Measurements from ENCODE around the gene DLG2.
"Not testable (repeated sequence)": the region's sequence is repeated elsewhere in the genome, so short reads cannot be mapped to it uniquely, and the experiment has no call there.

Gene DLG2

DNA sequence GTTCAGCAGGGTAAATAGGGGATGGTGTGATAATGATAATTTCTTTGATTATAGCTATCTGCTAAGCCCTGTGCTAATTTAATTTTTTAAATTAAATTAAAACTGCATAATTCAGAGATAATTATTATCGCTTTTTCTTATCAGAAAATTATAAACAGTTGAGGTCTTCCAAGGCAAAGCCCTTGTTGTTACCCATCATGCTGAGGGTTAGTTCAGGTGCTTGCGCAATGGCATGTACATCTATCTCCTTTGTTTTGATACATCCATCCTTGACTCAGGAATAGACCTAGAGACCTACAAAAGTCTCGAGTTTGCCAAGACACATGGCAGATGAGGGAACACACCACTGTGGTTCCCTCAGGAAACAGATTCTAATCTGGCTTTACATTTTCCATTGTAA is 737.6 kb downstream of the DLG2 start:
- DNase-seq: no peak

DNA sequence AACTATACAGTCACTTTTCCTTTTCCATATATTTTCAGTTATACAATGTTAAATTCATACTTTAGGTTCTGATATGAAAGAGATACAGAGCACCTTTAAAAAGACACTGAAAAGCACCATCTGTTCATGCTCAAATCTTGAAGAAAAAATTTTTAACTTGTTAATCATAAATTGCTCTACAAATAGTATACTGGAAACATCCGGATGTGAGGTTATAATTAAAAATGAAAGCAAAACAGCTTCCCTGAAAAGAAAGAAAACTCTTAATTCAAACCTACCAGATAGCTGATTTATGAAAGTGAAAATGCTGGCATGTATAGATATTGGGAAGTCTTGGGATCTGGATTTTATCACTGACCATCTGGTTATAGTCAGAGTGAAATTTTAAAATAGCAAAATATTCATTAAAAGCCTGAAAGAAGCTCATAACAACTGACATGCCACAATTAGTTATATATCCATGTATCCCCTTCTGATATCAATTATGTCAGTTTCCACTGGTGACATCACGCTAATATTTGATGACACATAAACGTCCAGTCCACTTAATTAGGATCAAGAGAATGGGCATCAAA is 740.0 kb downstream of the DLG2 start:
- no peak for DNase-seq

DNA sequence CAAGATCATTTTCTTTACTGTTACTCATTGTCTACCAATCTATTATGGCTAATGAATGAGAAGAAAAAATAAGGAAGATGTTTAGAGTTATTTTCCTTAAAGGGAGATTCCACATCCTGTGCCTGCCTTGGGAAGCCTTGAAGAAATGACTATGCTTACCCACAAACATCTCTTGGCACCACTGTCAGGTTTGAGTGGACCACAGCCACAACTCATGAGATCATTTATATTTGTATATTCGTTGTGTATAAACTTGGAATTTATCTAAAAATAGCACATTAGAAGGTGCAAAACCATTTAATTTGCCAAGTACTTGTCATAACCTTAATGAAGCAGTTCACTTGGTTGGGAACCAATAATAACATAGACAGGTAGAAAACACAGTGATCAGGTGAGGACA is 740.8 kb downstream of the DLG2 start:
- DNase-seq: no peak

DNA sequence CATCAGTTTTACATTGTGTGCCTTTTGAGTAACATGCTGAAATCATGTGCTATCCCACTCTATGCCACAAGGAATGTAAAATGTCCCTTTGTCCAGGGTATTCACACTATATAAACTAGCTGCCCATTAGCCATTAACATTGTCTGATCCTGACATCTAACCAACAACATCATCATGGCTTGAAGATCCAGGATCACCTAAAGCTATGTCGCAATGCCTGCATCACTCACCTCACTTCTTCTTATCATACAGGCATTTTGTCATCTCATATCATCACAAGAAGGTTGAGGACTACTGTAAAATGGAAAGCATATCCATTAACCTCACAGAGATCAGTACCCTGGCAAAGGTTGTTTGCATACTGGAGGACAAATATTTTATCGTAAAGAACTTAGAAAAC is 742.3 kb downstream of the DLG2 start:
- DNase-seq: no peak

DNA sequence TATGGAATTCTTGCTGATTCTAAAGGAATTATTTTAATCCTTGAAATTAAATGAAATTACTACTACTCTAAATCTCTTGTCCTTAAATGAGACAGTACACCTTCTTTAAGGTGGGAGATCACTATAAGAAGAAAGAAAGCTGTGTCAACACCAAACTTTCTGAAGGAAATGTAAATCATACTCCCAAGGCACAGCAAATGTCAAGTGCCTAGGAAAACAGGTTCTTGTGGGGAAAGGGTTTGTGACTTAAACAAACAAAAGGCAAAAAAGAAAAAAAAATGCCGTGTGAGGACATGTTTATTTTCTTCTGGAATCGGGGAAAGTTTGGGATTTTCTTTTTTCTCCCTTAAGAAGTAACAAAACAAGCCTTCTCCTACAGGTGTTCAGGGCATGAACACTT is 745.1 kb downstream of the DLG2 start:
- no peak for DNase-seq

DNA sequence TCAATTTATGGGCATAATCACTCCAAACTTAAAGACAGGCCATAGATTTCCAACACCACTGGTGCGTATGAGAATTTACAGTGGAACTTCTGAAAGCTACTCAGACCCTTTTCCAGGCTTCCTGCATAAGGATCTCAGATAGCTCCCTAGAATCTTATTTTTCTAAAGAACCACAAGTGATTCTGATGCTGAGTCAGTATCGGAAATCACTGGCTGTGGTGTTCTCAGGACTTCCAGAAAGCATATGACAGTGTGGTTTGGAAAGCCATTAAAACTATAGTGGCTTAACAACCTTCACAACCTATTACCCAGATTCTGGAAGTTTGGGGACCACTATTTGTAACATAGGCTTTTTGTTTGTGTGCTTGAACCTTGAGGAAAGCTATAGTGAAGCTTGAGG is 756.0 kb downstream of the DLG2 start:
- DNase-seq: no peak

DNA sequence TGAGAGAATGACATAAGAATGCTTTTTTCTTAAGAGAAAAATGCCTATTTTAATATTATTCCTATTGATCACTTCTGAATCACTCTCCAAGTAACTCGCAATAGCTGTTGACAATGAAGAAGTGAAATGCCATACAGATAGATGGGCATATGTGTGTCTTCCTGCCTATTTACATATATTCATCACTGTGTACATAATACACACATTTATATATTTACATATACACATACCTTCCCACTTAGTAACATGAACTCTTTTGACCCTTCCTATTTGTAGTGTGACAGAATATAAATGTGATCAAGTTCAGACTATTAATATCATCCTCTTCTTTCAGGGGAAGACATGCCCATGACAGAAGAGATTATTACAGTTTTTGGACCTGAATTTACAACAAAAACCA is 756.7 kb downstream of the DLG2 start:
- DNase-seq: no peak

DNA sequence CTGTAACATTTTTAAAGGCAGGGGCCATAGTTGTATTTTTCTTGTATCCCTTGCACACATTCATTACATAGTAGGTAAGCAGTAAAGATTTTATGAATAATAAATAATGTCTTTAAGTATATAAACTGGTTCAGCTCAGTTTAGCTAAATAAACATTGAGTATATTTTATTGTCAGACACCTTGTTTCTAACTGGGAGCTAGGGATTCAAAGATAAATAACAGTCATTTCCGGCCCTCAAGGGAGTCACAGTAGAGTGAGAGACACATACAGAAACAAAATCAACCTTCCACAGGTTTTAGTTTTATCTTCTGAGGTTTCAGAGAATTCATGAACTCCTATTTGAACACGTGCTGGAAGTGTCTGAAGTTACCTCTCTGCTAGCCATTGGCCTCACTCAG is 760.2 kb downstream of the DLG2 start:
- DNase-seq: no peak

DNA sequence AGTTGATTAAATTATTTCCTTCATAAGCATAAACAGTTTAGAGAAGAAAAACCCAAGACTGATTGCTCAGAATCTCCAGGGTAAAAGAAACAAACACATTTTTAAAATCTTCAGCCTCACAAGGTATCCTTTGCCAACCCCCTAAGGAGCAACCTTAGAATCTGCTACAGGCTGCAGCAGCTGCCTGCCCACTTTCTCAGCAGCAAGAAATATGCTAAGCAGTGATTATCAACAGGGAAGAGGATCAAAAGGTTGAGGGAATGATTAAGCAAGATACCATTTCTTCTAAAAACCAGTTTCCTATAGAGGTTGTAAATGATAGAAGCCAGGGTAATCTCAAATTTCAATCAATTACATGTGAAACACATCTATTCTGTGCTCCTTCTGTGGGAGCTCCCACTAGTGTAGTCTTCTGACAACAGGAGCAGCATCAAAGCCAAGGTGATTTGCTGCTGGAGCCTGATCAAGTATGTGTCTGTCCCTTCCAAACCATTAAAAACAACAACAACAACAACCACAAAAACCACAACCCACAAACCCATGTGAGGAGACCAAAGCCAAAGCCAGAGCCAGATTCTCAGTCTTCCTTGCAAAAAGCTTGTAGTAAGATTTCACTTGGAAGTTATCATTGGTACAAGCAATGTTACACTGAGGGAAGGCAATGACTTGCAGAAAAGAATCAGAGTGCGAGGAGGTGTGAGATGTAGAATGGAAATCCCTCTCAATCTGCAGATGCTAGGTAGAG is 761.2 kb downstream of the DLG2 start:
- DNase-seq: no peak

DNA sequence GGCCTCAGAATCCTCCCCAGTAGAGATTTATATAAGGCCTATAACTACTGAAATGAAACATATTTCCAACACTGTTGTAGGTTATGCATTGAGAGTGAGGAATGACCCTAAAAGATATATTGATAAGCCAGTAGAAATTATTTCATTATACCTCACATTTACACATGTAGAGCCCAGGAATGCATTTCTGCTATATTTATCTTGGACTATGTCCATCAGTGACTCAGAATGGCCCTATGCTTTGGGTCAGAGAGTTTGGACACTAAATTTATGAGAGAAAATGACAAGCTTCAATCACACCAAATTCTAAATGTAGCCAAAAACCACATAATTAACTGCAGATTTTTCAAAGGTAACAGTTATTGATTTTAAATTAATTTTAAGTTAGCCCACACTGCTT is 761.9 kb downstream of the DLG2 start:
- DNase-seq: no peak

DNA sequence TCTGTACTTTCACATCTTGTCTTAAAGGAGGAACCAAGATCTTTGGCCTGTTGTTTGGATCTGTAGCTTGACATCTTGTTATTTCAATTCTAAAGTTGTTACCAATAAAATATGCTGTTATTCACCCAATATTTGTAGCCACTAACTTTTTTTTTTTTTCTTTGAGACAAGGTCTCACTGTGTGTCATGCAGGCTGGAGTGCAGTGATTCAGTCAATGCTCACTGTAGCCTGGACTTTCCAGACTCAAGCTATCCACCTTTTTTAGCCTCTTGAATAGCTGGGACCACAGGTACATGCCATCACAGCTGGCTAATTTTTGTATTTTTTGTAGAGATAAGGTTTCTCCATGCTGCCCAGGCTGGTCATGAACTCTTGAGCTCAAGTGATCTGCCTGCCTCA is 769.4 kb downstream of the DLG2 start:
- DNase-seq: no peak

DNA sequence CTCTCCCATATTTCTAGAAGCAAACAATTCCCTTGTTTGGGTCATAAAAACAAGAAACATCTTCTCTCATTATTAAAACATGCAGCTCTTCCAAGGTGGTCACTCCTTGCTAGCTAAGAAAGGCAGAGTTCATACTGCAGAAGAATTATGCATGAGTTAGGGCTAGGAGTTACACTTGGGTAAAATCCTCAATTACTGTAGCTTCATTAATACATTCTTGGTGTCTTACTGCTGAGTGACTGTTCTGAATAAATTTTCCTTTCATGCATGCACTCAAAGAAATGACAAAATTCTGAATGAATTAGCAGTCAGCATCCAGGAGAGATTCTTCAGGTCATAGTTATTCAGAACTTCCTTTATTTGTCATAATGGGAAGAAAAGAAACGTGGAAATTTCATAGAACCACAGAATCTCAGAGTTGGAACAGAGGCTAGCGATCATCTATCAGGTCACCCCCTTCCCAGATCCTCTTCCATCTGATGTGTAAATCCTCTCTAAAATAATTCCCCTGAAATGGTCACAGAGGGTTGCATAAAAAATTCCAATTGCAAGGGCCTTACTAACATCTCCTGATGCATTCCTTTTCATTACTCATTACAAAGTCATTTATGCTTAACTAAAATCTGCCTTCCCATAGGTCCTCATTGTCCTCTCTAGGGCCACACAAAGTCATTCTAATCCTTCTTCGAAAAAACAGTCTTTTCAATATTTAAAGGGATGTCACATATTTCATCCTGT is 771.5 kb downstream of the DLG2 start:
- DNase-seq: no peak

DNA sequence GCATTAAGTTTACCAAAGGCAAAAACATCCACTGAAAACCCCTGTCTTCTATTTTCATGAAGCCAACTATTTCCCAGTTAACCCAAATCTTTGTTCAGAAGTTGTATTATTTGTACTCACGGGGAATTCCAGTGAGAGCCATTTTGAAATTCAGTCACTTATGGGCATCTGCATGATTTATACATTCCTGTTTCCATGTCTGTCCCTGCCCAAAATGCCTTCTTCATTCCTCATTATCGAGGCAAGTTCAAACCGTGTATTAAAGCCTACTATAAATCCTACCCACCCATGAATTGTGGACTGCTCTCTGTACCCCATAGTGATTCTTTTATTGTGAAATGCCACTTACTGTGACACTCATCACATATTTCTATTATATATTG is 772.7 kb downstream of the DLG2 start:
- no peak for DNase-seq

DNA sequence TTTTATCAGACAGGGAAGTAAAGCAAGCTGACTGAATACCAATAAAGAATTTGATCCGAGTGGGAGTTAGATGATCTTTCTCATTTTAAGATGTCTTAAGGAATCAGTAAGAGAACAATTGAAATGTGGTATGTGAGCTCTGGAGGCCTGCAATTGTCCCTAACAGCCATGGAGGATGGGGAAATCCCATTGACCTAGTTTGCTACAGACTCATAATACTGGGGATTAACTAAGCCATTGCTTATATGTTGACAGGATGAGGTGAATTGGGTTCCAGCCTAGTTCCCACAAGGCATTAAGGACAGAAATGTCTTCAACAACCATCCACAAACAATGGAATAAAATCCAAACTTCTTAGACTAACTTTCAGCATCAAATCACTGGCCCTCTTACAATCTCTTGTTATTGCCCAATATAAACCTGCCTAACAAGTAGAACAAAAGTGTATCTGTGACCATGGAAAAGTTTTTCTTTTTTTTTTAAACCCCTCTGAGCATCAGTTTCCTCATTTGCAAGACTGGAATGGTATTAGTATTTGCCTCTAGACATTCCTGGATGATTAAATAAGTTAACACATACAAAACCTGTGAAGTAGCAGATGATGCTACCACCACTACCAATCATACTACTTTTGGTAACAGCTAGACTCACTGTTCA is 773.2 kb downstream of the DLG2 start:
- DNase-seq: no peak

DNA sequence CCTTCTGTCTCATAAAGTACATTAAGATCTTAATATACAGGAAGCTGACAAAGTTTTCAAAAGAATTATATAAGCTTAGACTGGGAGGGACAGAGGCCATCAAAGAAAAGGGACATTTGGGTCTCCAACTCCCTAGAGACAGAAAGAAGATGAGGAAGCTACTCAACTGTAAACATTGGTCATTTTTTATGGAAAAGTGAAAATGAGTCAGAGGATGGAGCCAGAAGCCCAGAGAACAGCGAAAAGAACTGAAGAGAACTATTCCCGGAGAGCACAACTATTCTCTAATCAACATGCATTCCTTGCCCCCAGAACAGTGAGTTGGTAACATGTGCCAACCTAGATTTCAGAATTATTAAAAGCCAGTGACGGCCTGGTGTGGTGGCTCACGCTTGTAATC is 779.3 kb downstream of the DLG2 start:
- DNase-seq: no peak

DNA sequence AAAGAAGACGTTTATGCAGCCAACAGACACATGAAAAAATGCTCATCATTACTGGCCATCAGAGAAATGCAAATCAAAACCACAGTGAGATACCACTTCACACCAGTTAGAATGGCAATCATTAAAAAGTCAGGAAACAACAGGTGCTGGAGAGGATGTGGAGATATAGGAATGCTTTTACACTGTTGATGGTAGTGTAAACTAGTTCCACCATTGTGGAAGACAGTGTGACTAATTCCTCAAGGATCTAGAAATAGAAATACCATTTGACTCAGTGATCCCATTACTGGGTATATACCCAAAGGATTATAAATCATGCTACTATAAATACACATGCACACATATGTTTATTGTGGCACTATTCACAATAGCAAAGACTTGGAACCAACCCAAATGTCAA is 786.9 kb downstream of the DLG2 start:
- not testable (repeated sequence) for DNase-seq

DNA sequence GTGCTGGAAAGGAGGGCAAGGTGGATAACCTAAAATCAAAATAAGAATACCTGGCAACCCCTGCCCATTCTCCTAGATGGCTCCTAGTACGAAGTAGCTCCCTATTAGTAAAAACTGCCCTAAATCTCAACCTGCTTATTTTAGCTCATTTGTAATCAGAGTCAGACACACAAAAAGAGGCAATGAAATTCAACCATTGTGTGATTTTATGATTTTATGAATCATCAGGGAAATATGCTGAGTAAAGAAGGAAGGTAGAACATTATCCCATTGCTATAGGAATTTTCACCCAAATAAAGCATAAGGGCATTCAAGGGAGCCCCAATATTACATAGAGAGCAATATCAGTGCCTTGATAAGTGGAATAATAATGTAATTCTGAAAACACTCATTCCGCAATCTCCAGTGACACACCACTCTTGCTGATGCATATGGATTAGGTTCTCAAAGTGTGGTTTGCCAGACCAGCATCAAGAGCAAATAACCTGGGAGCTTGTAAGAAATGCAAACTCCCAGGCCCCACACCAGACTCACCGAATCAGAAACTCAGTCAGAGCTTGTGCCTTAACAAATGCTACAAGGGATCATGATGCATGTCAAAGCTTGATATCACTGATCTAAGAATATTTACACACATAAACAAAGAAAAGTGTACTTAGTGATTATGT is 789.6 kb downstream of the DLG2 start:
- DNase-seq: no peak

DNA sequence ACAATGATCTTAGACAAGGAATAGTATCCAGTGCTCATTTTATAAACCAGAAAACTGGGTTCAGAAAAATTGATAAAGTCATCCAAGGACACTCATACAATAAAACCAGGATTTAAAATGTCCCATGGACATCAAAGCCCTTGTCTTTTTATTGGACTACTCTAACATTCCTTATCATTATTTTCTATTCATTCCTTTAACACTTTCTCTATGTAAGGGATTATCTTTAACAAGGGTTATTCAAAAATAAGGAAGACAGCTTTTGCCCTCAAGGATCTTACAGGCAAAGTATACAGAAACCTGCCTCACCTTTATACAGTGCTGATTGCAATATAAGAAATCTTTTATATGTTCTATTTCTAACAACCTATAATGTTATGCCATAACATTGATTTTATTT is 790.8 kb downstream of the DLG2 start:
- DNase-seq: no peak

DNA sequence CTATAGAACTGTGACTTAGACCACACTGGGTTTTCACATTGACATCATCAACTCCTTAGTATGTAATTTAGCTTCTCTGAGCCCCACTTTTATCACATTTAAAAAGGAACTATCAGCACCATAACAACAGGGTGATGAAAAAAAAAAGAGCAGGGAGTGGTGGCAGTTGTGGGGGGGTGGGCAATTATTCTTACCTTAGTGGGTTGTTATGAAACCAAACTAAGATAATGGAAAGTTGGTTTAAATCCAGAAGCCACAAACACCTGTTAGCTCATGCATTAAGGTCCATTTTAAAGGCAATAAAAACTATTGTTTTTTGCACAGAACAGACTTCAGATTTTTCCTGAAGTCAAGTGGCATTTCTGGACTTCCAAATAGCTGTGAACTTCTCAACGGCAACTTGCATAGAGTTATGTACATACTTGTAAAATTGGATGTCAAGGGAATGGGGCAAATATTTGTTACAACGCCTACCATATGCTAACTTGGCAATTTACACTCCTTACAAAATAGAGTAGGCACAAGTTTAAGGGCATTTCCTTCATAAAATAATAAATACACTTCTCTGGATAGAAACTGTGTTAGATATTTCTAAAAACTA is 793.6 kb downstream of the DLG2 start:
- no peak for DNase-seq

DNA sequence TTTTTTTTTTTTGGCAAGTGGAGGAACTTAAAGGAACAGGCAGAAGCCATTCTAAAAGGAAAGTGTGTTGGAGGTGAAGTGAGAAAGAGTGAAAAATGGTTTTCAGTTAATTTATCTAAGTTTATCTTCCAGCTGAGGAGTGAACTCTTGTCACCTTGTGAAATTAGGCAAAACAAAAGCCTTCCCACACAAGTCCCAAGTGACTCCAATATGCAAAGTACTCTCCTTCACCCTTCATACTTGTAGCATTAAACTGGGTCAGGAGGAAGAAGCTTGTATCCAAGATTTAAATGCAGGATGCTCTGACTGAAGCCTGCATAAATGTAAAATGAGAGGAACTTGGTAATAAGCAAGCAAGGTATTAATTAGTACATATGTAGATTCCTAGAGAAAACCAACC is 796.8 kb downstream of the DLG2 start:
- DNase-seq: no peak

DNA sequence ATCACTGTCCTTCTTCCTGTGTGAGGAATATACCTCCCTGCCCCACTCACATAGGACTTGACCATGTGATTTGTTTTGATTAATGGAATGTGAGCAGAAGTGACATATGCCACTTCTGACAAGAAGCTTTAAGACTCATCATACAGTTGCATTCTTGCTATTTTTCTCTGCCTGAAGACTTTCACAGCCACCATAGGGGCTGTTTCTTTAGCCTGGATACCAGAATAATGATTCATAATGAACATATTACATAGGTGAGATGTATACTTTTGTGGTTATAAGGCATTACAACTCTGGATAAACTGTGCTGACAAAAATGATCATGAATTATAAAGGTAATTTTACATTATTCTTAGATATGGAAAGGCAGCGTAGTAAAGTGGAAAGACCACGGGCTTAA is 798.0 kb downstream of the DLG2 start:
- no peak for DNase-seq

DNA sequence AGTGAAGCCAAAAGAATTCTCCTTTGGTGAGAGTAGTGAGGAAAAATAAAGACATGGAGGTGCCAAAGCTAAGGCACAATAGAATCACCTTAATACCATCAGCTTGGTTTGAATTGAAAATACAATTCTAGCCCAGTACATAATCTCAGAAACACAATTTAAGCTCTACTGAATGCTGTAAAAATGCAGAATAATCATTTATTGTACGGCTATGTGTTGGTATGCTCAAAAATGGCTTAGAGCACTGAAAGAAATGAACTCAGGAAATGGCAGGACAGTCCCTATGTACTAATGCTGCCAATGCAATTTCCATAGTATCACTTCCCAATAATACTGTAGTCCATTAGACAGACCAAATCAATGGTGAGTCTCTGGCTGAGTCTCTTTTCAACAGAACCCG is 798.5 kb downstream of the DLG2 start:
- DNase-seq: no peak

All from inflammatory macrophage (primary cell).